DMS79 treated with DMSO at 0.1 percent for 48 hours (cell line): ENCODE measurements around the gene C16orf96.
A peak's percentile ranks its signal among the peaks of the same experiment; 100 is the strongest.

Source experiments
- DNase-seq: peaks from one replicate; lab custom pipeline; 2025; lab: John Stamatoyannopoulos, UW

The C16orf96 gene

DNA sequence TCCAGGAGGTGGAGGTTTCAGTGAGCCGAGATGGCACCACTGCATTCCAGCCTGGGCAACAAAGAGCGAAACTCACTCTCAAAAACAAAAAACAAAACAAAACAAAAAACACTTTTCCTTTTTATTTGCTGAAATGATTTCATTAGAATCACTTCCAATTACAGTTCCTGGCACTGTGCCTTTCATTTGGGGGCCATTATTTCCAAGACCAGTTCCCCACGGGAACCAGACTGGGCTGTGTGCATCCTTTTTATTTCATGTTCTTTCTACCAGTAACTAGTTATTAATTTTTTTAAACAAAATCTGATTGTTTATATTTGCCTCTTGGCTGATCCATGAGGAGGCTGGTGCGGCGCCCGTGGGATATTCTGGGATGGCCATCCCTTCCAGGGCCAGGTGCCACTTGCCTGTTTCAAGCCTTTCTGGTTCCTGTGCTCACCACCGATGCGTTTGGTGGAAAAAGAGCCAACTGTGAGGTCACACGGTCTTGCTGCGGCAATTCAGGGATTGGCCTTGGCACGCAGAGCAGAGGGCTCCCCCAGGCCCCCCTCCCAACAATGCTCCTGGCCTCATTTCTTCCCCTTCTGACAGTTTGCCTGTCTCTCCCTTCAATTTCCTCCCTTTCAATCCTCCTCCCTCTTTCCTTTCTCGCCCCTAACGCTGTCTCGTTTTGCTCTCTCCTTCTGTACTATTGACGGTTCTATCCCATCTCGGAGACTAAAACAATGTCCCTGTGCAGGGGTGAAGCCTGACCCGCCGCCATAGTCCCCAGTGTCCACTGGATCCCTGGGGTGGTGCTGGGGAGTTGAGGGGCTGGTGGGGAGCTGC lies 45.1 kb downstream of the C16orf96 start:
- peak; percentile 71 for DNase-seq

- no peak for DNase-seq
Observed at GRCh38 chr16:4601864-4602186, 45.7 kb downstream of the C16orf96 start.

DNA sequence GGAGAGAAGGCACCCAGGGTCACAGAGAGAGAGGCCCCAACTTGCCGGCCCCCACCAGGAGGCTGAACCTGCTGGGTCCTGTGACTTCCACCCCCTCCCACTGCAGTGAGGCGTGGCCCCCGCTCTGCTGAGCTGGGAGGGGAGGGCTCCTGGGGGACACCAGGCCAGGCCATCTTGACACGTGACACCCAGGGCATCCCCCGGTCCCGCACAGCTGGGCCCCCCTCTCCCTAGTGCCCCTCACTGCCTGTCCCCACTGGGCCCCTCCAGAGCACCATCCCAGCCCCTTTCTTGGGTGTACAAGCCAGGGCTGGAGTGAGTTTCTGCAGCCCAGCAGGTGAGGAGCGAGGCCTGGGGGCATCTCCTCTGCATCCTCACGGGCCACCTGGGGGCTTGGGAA lies 46.2 kb downstream of the C16orf96 start:
- DNase-seq = no peak

DNA sequence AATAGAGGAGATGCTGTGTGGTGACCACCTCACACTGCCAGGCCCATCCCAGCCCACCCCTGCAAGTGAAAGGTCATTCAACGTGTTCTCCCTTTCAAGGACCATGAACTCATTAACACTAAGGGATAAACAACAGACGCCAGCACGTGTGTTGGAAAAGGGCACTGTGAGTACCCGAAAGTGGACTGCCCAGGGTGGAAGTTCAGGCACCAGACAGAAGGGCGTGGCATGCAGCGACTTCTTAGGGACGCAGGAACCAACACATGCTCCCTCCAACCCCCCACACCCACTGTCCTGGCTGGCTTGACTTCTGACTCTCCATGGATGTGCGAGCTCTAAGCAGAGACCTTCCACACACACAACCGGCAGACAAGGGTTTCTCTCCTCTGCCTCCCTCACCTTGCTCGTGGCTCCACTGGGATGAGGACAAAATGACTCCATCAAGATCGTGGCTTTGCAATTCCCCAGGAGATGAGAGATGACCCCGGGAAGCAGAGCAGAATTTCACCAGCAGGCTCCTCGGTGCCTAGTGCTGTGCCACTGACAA lies 47.6 kb downstream of the C16orf96 start:
- DNase-seq = no peak

DNA sequence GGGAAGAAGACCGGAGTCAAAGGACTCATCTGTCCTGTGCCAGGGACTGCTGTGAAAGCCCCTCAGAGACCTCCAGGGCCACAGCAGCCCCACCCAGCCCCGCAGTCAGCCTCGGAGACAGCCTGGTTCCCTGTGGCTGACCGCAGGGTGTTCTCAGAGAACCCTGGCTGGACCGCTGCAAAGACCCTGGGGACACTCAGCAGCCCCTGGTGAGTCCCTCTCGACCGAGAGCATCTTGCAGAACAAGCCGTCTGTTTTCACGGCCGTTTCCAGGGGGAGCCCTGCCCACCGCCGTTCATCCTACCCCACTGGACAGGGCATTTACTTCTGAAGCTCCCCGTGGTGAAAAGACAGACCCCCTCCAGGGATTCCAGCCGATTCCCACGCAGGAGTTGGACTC lies 48.3 kb downstream of the C16orf96 start:
- no peak for DNase-seq

GRCh38 chr16:4606354-4606753 lies 50.2 kb downstream of the C16orf96 start:
- DNase-seq = peak; percentile 76

DNA sequence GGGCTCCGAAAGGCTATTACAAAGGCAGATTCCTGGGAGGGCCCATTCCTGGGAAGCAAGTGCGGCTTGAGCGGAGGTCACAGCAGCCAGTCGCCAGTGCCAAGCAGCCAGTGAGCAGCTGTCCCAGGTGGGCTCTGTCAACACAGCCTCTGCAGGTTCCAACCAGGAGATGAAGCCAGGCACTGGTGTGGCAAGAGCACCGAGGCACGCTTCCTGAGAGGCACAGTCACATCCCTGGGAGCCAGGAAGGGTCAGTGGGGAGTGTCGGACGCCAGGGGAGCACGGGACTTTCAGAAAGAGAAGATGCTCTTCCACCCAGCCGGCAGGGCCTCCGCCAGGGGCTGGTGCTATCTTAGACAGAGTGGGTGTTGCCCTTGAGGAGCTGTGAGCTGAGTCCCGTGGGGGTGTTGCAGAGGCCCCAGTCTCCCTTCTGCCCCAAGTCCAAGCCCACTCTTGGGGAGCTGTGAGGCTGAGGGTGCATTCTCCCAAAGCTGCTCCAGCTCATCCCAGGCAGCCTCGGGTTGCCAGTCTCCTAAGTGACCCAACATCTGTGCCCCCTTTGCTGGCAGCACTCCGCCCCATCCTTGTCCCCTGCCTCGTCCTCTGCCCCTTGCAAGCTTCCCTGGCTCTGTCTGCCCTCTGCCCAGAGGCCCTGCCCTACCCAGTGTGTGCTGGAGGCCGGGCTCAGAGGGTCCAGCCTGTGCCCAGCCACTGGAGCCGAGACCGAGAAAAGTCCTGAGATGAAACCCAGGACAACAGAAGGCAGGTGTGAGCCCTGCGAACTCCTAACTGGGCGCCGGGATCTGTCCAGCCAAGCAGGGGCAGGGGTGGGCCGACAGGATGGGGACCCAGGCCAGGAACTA lies 51.9 kb downstream of the C16orf96 start:
- no peak for DNase-seq

GRCh38 chr16:4608704-4608980 lies 52.5 kb downstream of the C16orf96 start:
- DNase-seq = no peak

DNA sequence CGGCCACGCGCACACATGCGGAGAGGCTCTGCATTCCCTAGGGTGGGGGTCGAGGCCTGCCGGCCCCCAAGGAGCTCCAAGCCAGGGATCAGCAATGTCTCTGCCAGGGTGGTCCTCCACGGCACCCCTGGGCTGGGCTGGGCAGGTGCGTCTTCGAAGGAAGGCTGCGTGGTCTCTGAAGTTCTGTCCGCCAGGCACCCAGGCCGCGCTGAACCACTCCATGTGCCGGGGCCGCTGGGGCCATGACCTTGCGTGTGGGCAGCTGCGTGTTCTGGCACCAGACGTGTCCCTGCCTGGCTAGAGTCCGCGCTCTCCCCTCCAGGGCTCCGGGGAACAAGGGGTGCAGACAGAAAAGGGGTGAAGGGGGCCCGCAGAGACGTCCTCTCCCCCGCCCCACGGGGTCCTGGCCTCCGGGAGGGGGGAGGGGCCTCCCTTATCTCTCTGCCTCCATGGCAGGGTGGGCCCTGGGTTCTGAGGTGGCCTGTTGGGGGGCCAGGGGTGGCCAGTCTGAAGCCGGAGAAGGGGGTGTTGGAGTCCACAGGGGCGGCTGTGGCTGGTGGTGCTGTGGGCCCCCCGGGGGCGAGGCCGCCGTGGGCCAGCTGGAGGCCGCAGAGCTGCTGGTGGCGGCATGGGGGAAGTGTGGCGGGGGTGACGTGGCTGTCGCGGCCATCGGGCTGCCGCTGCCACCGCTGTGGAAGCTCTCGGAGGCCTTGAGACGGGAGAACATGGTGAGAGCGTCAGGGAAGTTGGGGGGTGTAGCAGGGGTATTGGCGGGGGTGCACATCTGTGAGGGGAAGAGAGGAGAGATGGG lies 53.3 kb downstream of the C16orf96 start:
- DNase-seq = no peak

GRCh38 chr16:4610011-4611005 lies 54.2 kb downstream of the C16orf96 start:
- DNase-seq = no peak

- no peak for DNase-seq
Observed at GRCh38 chr16:4611337-4612021, 55.3 kb downstream of the C16orf96 start.

DNA sequence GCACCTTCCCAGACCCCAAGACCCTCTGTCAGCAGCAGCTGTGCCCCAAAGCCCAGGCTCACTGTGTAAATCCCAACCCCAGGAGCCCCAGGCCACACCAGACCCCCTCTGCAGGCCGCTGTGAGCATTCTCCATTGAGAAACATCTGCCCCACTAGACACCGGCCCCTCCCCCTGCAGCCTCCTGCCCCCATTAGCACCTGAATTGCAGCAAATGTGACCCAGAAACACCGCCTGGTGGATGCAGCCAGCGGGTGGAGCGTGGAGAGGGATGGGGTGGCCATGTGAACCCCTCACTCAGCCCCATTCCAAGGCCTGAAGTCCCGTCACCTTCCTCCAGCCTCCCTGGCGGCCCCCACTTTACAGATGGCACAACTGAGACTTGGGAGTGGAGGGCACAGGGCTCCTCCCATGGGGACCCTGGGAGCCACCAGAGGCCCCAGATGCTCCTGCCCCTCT lies 56.4 kb downstream of the C16orf96 start:
- DNase-seq = no peak

DNA sequence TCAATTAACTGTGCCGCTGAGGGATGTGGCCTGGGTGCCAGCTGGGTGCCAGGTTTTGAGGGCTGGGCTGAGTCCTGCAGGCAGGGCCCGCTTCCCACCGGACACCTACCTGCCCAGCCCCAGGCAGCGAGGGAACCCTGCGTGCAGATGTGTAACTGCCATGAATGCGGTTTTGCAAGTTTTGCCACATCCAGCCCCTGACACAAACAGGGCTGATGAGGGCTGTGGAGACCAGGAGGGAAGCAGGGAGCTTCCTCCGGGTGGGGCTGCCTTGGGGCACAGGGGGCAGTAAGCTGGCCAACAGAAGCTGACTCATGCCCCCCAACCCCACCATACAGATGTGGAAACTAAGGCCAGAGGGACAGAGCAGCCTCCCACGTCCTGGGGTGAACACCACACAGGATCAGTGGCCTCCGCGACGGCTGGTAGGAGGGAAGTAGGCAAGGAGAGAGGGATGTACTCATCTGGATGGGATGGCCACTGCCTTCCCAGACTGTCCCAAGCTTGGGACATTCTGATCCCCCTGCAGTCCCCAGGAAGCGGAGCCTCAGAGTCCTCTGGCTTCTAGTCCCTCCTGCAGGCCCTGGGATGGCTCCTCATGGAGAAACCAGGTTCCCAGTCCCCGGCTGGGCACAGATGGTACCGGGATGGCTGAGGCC lies 57.0 kb downstream of the C16orf96 start:
- no peak for DNase-seq

- DNase-seq = peak; percentile 5
Observed at GRCh38 chr16:4613636-4614570, 57.8 kb downstream of the C16orf96 start.

DNA sequence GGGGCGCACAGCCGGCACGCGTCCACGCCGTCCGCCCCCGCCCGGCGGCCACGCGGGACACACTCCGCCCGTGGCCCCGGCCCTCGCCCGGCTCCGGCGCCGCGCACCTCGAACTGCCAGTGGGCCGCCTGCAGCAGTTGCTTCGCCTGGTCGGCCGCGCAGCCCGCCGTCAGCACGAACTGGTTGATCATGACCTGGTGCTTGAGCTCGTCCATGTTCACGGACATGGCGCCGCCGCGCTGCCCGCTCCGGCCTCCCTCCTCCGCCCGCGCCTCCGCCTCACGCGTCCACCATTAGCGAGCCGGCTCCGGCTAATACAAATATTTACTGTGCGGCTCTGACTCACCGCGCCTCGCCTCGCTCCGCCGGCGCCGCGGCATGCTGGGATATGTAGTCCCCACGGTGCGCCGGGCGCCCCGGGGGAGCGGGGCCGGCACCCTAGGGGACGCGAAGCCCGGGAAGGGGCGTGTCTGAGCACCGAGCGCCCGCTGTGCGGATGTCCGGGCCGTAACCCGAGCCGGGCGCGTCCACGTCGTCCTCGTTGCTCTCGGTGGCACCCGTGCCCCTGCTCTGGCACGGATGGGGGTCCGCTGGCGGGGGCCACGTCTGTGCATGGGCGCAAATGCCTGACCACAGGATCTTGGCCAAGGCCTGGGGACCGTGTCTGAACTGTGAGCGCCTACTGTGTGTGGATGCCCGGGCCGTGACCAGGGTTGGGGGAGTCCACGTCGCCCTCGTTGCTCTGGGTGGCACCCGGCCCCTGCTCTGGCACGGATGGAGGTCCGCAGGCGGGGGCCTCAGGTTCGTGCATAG lies 58.6 kb downstream of the C16orf96 start, which contains the start of gene UBALD1:
TSS of gene UBALD1 (minus strand) at position 318 of the 813 bp plus-strand sequence. CDS start at position 227, 91 bp downstream.
- DNase-seq = peak; percentile 61

- DNase-seq = no peak
Observed at GRCh38 chr16:4615384-4616046, 59.4 kb downstream of the C16orf96 start.
